ENCODE results near the gene DNAJC3.

- no peak for TF ChIP-seq CTCF (IDR thresholded peaks at IDR 0.05 in 4 of 5, conservative IDR thresholded peaks at IDR 0.05 in 1 of 5)
- TF ChIP-seq POLR2A (IDR thresholded peaks at IDR 0.05) = no peak
Observed at GRCh38 chr13:95642028-95642621, 34.8 kb upstream of the DNAJC3 start.

Data from gastrocnemius medialis (tissue), 4 donors.